GM13976 (cell line): ENCODE data around the gene SHKBP1.

ENCODE experiments used
- DNase-seq: peaks from one replicate; pipeline ENCODE4 v3.0.0; 2012; ENCODE audit warnings: low spot score
- CTCF ChIP-seq: IDR thresholded peaks from 2 replicates; pipeline ENCODE4 v1.5.1; 2012; ENCODE audit warnings: borderline replicate concordance, mild to moderate bottlenecking; ENCODE audit not compliant: insufficient read depth; ENCODE audit errors: extremely low read depth, missing control alignments, control extremely low read depth
- in situ Hi-C: fragments of 300-500 bp; cut with MboI; formaldehyde crosslinking; loops from one replicate; pipeline ENCODE4 v1.12.0; 2022; ENCODE audit warnings: low sequenced_read_pairs, mixed read lengths, inconsistent platforms; ENCODE audit not compliant: unreplicated experiment

Gene SHKBP1

GRCh38 chr19:40601134-40601974 is 24.7 kb downstream of the SHKBP1 start, which contains the start of gene LTBP4:
TSS of gene LTBP4 (plus strand) at chr19:40601369. CDS start at chr19:40601388, 19 bp downstream.
- TF ChIP-seq CTCF = peak; percentile 27
- no peak for DNase-seq
- in situ Hi-C loops = loop anchor here (25.0 kb wide), 1 partner anchor 289 kb away; no protein-coding TSS in a partner anchor

GRCh38 chr19:40603071-40603388 is 26.4 kb downstream of the SHKBP1 start:
- no peak for DNase-seq
- no peak for TF ChIP-seq CTCF
- in situ Hi-C loops = loop anchor here (25.0 kb wide), 1 partner anchor 291 kb away; no protein-coding TSS in a partner anchor

GRCh38 chr19:40603389-40604170 is 26.9 kb downstream of the SHKBP1 start:
- in situ Hi-C loops = loop anchor here (25.0 kb wide), 1 partner anchor 291 kb away; no protein-coding TSS in a partner anchor
- TF ChIP-seq CTCF = no peak
- DNase-seq = peak; percentile 93

- TF ChIP-seq CTCF = no peak
- in situ Hi-C loops = loop anchor here (25.0 kb wide), 1 partner anchor 292 kb away; no protein-coding TSS in a partner anchor
Measured at GRCh38 chr19:40604171-40604646, 27.5 kb downstream of the SHKBP1 start.

GRCh38 chr19:40604647-40605215 is 28.1 kb downstream of the SHKBP1 start:
- TF ChIP-seq CTCF = no peak
- no peak for DNase-seq
- in situ Hi-C loops = loop anchor here (25.0 kb wide), 1 partner anchor 292 kb away; no protein-coding TSS in a partner anchor

More at GRCh38 chr19:40604171-40604646, 27.5 kb downstream of the SHKBP1 start:
- no peak for DNase-seq
